IPS-18a (cell line): Measurements from ENCODE around the gene PATJ.

Experiments
- H3K27ac ChIP-seq: one replicate; pipeline ENCODE4 v1.5.1; 2013; ENCODE audit warnings: low read length
- H3K27me3 ChIP-seq: one replicate; pipeline ENCODE4 v1.6.1; 2013; ENCODE audit warnings: mild to moderate bottlenecking, low read length; ENCODE audit not compliant: control insufficient read depth, insufficient read depth
- H3K36me3 ChIP-seq: one replicate; pipeline ENCODE4 v1.6.1; 2013; ENCODE audit warnings: low read depth, low read length; ENCODE audit not compliant: control insufficient read depth
- H3K4me1 ChIP-seq: one replicate; pipeline ENCODE4 v1.6.1; 2013; ENCODE audit warnings: low read depth, low read length; ENCODE audit not compliant: control insufficient read depth
- H3K4me3 ChIP-seq: one replicate; pipeline ENCODE4 v1.5.1; 2013; ENCODE audit warnings: low read length
- H3K9ac ChIP-seq: one replicate; pipeline ENCODE4 v1.6.1; 2013; ENCODE audit warnings: mild to moderate bottlenecking, low read length, moderate library complexity
- H3K9me3 ChIP-seq: one replicate; pipeline ENCODE4 v1.6.1; 2013; ENCODE audit warnings: low read depth, low read length; ENCODE audit not compliant: control insufficient read depth

The PATJ gene

DNA sequence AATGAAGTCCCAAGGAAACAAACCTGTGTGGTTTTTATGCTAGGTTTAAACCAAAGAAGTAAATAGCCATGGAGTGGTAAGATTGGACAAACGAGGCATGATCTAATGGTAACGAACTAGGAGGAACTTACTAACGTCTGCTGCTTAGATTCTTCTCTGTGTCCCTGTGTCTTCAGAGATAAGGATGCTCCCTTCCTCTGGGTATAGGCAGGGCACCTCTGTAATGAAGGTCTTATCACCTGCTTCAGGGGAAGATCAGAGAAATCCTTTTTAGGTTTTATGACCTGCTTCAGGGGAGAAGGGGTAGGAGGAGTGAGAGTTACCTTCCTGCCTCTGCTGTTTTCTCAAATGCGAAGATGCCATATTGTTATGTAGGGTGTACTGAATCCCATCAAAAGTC is 237.4 kb downstream of the PATJ start:
- H3K9me3 ChIP-seq = no peaks in the 10 kb centered on the region
- no peaks in the 10 kb centered on the region for H3K27me3 ChIP-seq
- peaks cover 16% of the 10 kb centered on the region for H3K4me1 ChIP-seq
- no peak overlapping the region for H3K9ac ChIP-seq
- H3K27ac ChIP-seq = no peak overlapping the region
- no peak overlapping the region for H3K4me3 ChIP-seq
- no peaks in the 10 kb centered on the region for H3K36me3 ChIP-seq

DNA sequence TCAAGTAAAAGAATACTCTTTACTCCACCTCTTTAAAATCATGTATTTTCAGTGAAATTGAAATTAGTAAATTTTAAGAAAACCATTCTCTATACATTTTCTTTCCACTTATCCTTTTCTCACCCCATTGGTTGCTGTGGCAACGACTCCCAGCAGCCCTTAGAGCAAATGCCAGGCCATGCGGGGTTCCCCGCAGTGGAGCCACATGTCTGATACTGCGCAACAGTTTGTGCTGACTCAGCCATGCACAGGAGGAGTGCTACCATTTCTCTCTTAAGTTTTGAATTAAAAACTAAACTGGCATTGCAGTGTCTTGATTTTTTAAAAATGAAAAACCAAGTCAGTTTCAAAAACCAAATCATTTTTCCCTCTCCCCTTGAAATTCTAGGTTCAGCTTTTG is 238.3 kb downstream of the PATJ start:
- H3K27ac ChIP-seq = peak overlapping the region; percentile 7
- H3K27me3 ChIP-seq = no peaks in the 10 kb centered on the region
- H3K4me3 ChIP-seq = no peak overlapping the region
- H3K9me3 ChIP-seq = no peaks in the 10 kb centered on the region
- H3K9ac ChIP-seq = no peak overlapping the region
- H3K4me1 ChIP-seq = peaks cover 16% of the 10 kb centered on the region
- H3K36me3 ChIP-seq = no peaks in the 10 kb centered on the region

DNA sequence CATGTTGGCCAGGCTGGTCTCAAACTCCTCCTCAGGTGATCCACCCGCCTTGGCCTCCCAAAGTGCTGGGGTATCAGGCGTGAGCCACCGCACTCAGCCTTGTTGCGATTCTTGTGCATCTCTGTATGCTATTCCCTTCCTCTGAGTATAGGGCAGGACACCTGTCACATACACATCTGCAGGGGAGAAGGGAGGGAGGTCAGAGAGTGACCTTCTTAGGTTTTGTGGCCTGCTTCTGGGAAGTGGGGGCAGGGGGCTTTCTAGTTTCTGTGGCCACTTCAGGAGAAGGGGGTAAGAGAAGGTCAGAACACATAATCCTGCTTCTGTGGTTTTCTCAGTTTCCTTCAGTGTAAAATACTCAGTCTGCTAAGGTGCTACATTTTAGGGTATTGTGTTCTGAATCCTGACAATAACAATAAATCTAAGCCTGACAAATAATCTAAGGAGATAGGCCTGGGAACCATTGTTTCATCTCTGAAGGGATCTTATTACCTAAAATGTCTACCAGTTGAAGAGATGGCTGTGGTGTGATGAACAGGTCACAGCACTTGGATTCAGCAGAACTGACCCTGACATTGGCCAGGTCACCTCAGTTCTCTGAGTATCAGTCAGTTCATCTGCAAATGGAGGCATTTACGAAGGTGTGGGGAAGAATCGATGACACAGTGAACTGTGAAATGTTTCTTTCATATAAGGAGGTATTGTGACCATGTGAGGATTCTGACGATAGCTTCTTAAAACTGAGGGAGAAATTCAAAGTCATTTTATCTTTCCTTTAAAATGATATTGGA is 239.8 kb downstream of the PATJ start:
- no peak overlapping the region for H3K9ac ChIP-seq
- no peak overlapping the region for H3K27ac ChIP-seq
- no peaks in the 10 kb centered on the region for H3K36me3 ChIP-seq
- no peaks in the 10 kb centered on the region for H3K9me3 ChIP-seq
- no peak overlapping the region for H3K4me3 ChIP-seq
- no peaks in the 10 kb centered on the region for H3K27me3 ChIP-seq
- peaks cover 16% of the 10 kb centered on the region for H3K4me1 ChIP-seq

DNA sequence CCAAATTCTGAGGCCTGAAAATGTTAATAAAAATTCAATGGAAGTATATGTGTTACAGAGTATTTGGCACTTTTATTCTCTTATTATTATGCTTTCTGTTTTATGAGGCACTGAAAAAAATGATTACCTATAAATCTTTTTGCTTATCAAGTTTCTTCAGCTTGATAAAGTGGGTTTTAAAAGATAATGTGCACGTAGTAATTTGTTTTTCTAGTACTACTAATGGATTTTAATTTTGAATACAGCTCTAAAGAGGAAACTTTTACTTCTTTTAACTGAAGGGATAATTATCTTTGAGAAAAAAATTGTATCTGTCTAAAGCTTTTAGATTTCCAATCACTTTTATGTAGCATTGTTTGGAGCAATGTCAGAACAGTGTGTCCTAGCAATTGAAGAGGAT is 241.0 kb downstream of the PATJ start:
- Histone ChIP-seq H3K9ac (no peak overlapping the region), H3K27ac (no peak overlapping the region), H3K36me3 (no peaks in the 10 kb centered on the region), H3K27me3 (no peaks in the 10 kb centered on the region), H3K4me3 (no peak overlapping the region), H3K9me3 (no peaks in the 10 kb centered on the region), H3K4me1 (peaks cover 16% of the 10 kb centered on the region)

DNA sequence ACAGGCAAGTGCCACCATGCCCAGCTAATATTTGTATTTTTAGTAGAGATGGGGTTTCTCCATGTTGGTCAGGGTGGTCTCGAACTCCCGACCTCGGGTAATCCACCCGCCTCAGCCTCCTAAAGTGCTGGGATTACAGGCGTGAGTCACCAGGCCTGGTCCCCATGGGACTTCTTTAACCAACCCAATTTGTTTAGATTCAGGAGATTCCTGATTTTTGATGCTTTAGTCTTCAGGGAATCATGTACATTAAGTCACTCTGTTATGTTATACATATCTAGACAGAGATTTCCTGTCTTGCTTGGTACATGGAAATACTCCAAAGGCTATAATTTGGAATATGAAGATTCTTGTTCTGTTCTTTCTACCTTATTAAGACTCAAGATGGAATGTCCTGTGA is 250.0 kb downstream of the PATJ start:
- no peaks in the 10 kb centered on the region for H3K9me3 ChIP-seq
- H3K9ac ChIP-seq = no peak overlapping the region
- no peaks in the 10 kb centered on the region for H3K4me1 ChIP-seq
- no peak overlapping the region for H3K27ac ChIP-seq
- H3K36me3 ChIP-seq = no peaks in the 10 kb centered on the region
- no peaks in the 10 kb centered on the region for H3K27me3 ChIP-seq
- H3K4me3 ChIP-seq = no peak overlapping the region

DNA sequence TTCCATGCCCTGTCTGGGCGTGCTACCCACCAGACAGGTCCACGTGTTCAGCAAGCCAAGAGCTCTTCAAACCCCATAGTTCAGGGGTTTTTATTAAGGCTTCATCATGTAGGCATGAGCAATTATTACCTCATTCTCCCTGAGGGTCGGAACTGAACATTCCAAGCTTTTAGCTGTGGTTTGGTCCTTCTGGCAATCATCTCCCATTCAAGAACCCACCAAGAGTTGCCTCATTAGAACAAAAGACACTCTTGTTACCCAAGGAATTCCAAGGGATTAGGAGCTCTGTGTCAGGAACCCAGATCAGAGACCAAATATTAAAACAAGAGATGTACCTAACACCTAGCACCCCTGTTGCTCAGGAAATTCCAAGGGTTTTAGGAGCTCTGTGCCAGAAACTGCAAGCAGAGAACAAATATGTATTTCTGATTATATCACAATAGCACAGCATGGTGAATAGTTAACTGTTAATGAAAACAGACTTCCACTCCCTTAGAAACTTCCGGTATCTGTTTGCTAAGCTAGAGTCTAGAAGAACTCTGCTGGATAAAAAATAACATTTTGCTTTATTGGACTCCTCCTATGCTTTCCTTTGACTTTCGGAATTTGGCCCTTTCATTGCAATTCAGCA is 251.2 kb downstream of the PATJ start:
- Histone ChIP-seq H3K36me3 (no peaks in the 10 kb centered on the region), H3K27me3 (no peaks in the 10 kb centered on the region), H3K9ac (no peak overlapping the region), H3K9me3 (no peaks in the 10 kb centered on the region), H3K4me1 (no peaks in the 10 kb centered on the region), H3K27ac (no peak overlapping the region), H3K4me3 (no peak overlapping the region)

DNA sequence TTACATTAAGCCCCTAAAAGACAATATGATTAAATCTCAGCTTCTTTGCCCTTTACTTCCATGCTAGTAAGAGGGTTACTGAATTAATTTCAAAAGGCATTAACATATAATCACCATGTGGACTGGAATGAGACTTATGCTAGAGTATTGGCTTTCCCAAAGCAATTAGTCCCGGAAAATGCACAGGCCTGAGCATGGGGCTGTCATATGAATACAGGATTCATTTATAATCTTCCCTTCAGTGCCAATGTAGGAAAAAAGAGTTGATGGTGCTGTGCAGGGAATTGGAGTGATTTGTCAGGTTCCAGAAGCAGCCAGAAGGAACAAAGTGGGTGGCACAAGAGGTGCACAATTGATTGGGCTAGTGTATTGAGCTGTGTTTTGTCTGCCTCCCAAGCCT is 253.4 kb downstream of the PATJ start:
- Histone ChIP-seq H3K27me3 (no peaks in the 10 kb centered on the region), H3K27ac (no peak overlapping the region), H3K9me3 (no peaks in the 10 kb centered on the region), H3K4me3 (no peak overlapping the region), H3K9ac (no peak overlapping the region), H3K4me1 (no peaks in the 10 kb centered on the region), H3K36me3 (no peaks in the 10 kb centered on the region)

DNA sequence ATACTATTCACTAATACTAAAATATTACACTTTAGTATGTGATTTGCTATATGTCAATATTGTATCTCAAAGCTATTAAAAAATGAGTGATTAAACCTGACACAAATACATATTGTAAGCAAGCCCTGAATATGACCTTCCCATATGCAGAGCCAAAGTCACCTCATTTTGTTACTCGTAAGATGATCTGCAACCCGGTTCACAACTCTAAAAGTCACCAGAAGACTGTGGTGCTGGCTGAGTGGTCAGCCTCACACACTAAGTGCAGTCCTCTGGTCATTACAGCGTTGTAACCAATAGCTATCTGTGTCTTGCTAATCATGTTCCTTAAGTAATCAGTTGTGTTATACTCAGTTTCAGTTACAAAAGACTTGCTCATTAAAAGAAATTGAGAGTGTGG is 254.8 kb downstream of the PATJ start:
- Histone ChIP-seq H3K4me3 (no peak overlapping the region), H3K9ac (no peak overlapping the region), H3K36me3 (no peaks in the 10 kb centered on the region), H3K27me3 (no peaks in the 10 kb centered on the region), H3K9me3 (no peaks in the 10 kb centered on the region), H3K27ac (no peak overlapping the region), H3K4me1 (no peaks in the 10 kb centered on the region)

DNA sequence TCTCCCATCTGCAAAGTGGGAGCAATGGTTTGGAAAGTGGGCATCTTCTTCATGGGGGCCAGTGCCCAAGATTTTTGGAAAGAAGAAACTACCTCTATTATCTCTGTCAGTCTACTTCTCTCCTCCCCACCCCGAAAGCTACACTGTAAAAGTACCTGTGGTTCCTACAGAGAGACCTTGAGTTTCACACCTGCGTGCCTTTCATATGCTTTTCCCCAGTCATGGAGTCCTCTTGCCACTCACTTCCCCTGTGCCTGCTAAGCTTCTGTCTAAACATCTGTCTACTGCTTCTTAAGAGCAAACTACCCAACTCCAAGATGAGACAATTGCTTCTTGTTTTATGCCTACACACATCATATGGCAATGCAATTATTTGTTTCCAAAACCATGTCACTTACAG is 261.5 kb downstream of the PATJ start:
- no peaks in the 10 kb centered on the region for H3K27me3 ChIP-seq
- no peaks in the 10 kb centered on the region for H3K9me3 ChIP-seq
- no peaks in the 10 kb centered on the region for H3K36me3 ChIP-seq
- no peak overlapping the region for H3K27ac ChIP-seq
- H3K4me1 ChIP-seq = peaks cover 6% of the 10 kb centered on the region
- no peak overlapping the region for H3K9ac ChIP-seq
- no peak overlapping the region for H3K4me3 ChIP-seq

DNA sequence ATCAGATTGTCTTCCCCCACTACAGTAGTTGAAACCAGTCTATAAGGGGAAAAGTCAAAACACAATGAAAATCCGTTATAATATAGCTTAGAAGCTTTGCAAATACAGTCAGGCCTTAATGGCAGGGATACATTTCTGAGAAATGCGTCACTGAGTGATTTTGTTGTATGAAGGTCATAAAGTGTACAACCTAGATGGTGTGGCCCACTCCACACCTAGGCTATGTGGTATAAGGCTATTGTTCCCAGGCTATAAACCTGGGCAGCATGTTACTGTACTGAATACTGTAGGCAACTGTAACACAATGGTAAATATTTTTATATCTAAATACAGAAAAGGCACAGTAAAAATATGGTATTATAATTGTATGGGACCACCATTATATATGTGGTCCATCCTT is 264.4 kb downstream of the PATJ start:
- H3K4me1 ChIP-seq = peaks cover 6% of the 10 kb centered on the region
- H3K27ac ChIP-seq = no peak overlapping the region
- H3K9me3 ChIP-seq = no peaks in the 10 kb centered on the region
- H3K27me3 ChIP-seq = no peaks in the 10 kb centered on the region
- H3K9ac ChIP-seq = no peak overlapping the region
- H3K36me3 ChIP-seq = no peaks in the 10 kb centered on the region
- H3K4me3 ChIP-seq = no peak overlapping the region

DNA sequence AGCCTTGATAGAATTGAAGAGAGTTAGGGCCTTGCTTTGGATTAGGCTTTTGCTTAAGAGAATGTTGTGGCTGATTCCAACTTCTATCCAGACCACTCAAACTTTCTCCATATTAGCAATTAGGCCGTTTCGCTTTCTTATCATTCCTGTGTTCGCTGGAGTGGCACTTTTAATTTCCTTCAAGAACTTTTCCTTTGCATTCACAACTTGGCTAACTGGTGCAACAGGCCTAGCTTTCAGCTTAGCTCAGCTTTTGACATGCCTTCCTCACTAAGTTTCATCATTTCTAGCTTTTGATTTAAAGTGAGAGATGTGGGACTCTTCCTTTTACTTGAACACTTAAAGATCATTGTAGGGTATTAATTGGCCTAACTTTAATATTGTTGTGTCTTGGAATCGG is 268.7 kb downstream of the PATJ start:
- Histone ChIP-seq H3K36me3 (no peaks in the 10 kb centered on the region), H3K4me3 (no peak overlapping the region), H3K4me1 (no peaks in the 10 kb centered on the region), H3K27me3 (no peaks in the 10 kb centered on the region), H3K9me3 (no peaks in the 10 kb centered on the region), H3K9ac (no peak overlapping the region), H3K27ac (no peak overlapping the region)

DNA sequence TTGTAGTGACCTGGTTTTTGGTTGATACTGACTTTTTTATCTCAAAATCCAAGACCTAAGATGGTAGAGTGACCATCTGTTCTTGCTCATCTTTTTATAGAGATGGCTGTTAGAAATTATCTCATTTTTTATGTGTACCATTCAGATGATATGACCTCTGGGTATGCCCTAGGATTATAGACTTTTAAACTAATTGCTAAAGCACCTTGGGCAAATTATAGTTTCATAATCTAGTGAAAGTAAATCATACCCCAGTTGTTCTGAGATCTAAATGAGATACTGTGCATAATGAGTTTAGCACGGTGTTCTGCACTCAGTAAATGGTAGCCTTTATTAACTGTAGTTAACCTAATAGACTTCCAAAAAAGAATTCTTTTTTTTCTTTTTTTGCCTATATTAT is 269.8 kb downstream of the PATJ start:
- H3K9me3 ChIP-seq = no peaks in the 10 kb centered on the region
- H3K4me1 ChIP-seq = no peaks in the 10 kb centered on the region
- no peak overlapping the region for H3K27ac ChIP-seq
- H3K27me3 ChIP-seq = no peaks in the 10 kb centered on the region
- H3K9ac ChIP-seq = no peak overlapping the region
- no peaks in the 10 kb centered on the region for H3K36me3 ChIP-seq
- no peak overlapping the region for H3K4me3 ChIP-seq
